GM10847 (cell line): ENCODE measurements around the gene CCL21.

Experiments
- POLR2A ChIP-seq: IDR thresholded peaks from 2 replicates; pipeline ENCODE4 v1.6.1; 2011; ENCODE audit not compliant: insufficient read length; ENCODE audit errors: extremely low read depth

The CCL21 gene

GRCh38 chr9:34688329-34689115 lies 21.4 kb downstream of the CCL21 start:
- no peak for TF ChIP-seq POLR2A

- no peak for TF ChIP-seq POLR2A
Observed at GRCh38 chr9:34687276-34688030, 22.5 kb downstream of the CCL21 start.

- TF ChIP-seq POLR2A = no peak
Observed at GRCh38 chr9:34686732-34687131, 23.2 kb downstream of the CCL21 start.

GRCh38 chr9:34686231-34686630 lies 23.7 kb downstream of the CCL21 start:
- TF ChIP-seq POLR2A = no peak

GRCh38 chr9:34685591-34685990 lies 24.3 kb downstream of the CCL21 start:
- TF ChIP-seq POLR2A = no peak

GRCh38 chr9:34684816-34685215 lies 25.1 kb downstream of the CCL21 start:
- no peak for TF ChIP-seq POLR2A

GRCh38 chr9:34684145-34684544 lies 25.8 kb downstream of the CCL21 start:
- no peak for TF ChIP-seq POLR2A

- TF ChIP-seq POLR2A = no peak
Observed at GRCh38 chr9:34675869-34676268, 34.1 kb downstream of the CCL21 start.

- TF ChIP-seq POLR2A = no peak
Observed at GRCh38 chr9:34675048-34675714, 34.8 kb downstream of the CCL21 start.

GRCh38 chr9:34674440-34674839 lies 35.5 kb downstream of the CCL21 start:
- TF ChIP-seq POLR2A = no peak

GRCh38 chr9:34671307-34671706 lies 38.6 kb downstream of the CCL21 start:
- no peak for TF ChIP-seq POLR2A

- TF ChIP-seq POLR2A = no peak
Observed at GRCh38 chr9:34669809-34670562, 40.0 kb downstream of the CCL21 start.

- TF ChIP-seq POLR2A = no peak
Observed at GRCh38 chr9:34665381-34666250, 44.3 kb downstream of the CCL21 start.

GRCh38 chr9:34665067-34665380 lies 44.9 kb downstream of the CCL21 start:
- no peak for TF ChIP-seq POLR2A
